Mesendoderm (in vitro differentiated cells): ENCODE measurements around the gene USP54.

ENCODE experiments used
- DNase-seq: peaks from one replicate; pipeline ENCODE4 v3.0.0; 2013
- H2AK5ac ChIP-seq: 2 replicates; pipeline ENCODE4 v1.6.1; 2013; ENCODE audit warnings: low read length, inconsistent platforms
- H2BK120ac ChIP-seq: 2 replicates; pipeline ENCODE4 v1.6.1; 2013; ENCODE audit warnings: low read depth, mild to moderate bottlenecking, low read length, moderate library complexity, mixed read lengths
- H2BK15ac ChIP-seq: replicated peaks from 2 replicates; pipeline ENCODE4 v1.6.1; 2013; ENCODE audit warnings: low read depth, mild to moderate bottlenecking, moderate library complexity
- H2BK5ac ChIP-seq: 2 replicates; pipeline ENCODE4 v1.6.1; 2013; ENCODE audit warnings: low read length, inconsistent platforms
- H3K18ac ChIP-seq: 2 replicates; pipeline ENCODE4 v1.6.1; 2013; ENCODE audit warnings: mild to moderate bottlenecking, low read length, mixed read lengths
- H3K23ac ChIP-seq: one replicate; pipeline ENCODE4 v1.6.1; 2013; ENCODE audit warnings: low read length
- H3K27ac ChIP-seq: 2 replicates; pipeline ENCODE4 v1.5.1; 2013; ENCODE audit warnings: low read depth, mild to moderate bottlenecking, inconsistent platforms, low read length, moderate library complexity
- H3K27me3 ChIP-seq: 2 replicates; pipeline ENCODE4 v1.6.1; 2013; ENCODE audit warnings: low read length, control low read depth, mild to moderate bottlenecking, inconsistent platforms; ENCODE audit not compliant: insufficient read depth, poor library complexity
- H3K36me3 ChIP-seq: 2 replicates; pipeline ENCODE4 v1.6.1; 2013; ENCODE audit warnings: low read length, inconsistent platforms; ENCODE audit not compliant: control insufficient read depth, insufficient read depth
- H3K4ac ChIP-seq: one replicate; pipeline ENCODE4 v1.6.1; 2013; ENCODE audit warnings: low read depth, mild to moderate bottlenecking, low read length, moderate library complexity
- H3K4me1 ChIP-seq: 2 replicates; pipeline ENCODE4 v1.6.1; 2013; ENCODE audit warnings: low read depth, low read length, inconsistent platforms; ENCODE audit not compliant: control insufficient read depth
- H3K4me2 ChIP-seq: 2 replicates; pipeline ENCODE4 v1.6.1; 2013; ENCODE audit warnings: low read length
- H3K4me3 ChIP-seq: 2 replicates; pipeline ENCODE4 v1.5.1; 2013; ENCODE audit warnings: mild to moderate bottlenecking, low read length
- H3K56ac ChIP-seq: one replicate; pipeline ENCODE4 v1.6.1; 2013; ENCODE audit warnings: low read length
- H3K79me1 ChIP-seq: 2 replicates; pipeline ENCODE4 v1.6.1; 2013; ENCODE audit warnings: low read length, inconsistent platforms
- H3K79me2 ChIP-seq: 2 replicates; pipeline ENCODE4 v1.6.1; 2013; ENCODE audit warnings: mild to moderate bottlenecking, low read length; ENCODE audit not compliant: control insufficient read depth, insufficient read depth
- H3K9ac ChIP-seq: 2 replicates; pipeline ENCODE4 v1.6.1; 2013; ENCODE audit warnings: low read length, inconsistent platforms
- H4K5ac ChIP-seq: one replicate; pipeline ENCODE4 v1.6.1; 2013; ENCODE audit warnings: low read length
- H4K8ac ChIP-seq: one replicate; pipeline ENCODE4 v1.6.1; 2013; ENCODE audit warnings: low read depth, mild to moderate bottlenecking, control low read depth, low read length, moderate library complexity
- WGBS: extraction: QIAGEN DNeasy Blood & Tissue Kit; methylation state at CpG from one replicate; pipeline ENCODE4 v1.1.7; 2013; ENCODE audit warnings: low lambda C conversion rate, missing lambda C conversion rate; ENCODE audit not compliant: insufficient coverage; ENCODE audit errors: extremely low coverage; 5-methylcytosine and 5-hydroxymethylcytosine counted together

Gene USP54

DNA sequence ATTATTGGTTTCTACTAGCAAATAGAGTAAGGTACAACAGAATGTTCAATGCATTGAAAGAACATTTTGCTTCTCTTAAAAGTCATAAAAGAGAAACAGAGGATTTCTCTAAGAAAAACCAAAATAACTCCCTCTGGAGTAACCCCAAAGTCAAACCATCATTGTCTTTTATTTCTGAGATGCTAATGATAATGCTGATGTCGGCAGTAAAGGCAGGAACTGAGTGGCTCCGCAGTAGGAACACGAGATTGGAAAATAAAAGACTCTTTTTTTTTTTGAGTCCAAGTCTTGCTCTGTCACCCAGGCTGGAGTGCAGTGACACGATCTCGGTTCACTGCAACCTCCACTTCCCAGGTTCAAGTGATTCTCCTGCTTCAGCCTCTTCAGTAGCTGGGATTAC is 2.7 kb upstream of the USP54 start:
- Histone ChIP-seq H3K27me3 (no peaks in the 10 kb centered on the region), H3K4ac (no peak overlapping the region), H4K8ac (no peak overlapping the region), H4K5ac (no peak overlapping the region), H3K4me1 (peaks cover 2% of the 10 kb centered on the region), H3K56ac (no peak overlapping the region), H3K4me2 (no peak overlapping the region), H3K27ac (no peak overlapping the region), H3K79me1 (peaks cover 2% of the 10 kb centered on the region), H3K18ac (no peak overlapping the region), H2BK120ac (no peak overlapping the region), H3K4me3 (no peak overlapping the region), H2BK15ac (no peak overlapping the region), H3K36me3 (no peaks in the 10 kb centered on the region), H3K9ac (no peak overlapping the region), H2BK5ac (no peak overlapping the region), H3K79me2 (no peaks in the 10 kb centered on the region), H2AK5ac (no peak overlapping the region), H3K23ac (no peak overlapping the region)
- no peak for DNase-seq
- WGBS: no CpG with 5 or more reads among the region's 5 CpGs

DNA sequence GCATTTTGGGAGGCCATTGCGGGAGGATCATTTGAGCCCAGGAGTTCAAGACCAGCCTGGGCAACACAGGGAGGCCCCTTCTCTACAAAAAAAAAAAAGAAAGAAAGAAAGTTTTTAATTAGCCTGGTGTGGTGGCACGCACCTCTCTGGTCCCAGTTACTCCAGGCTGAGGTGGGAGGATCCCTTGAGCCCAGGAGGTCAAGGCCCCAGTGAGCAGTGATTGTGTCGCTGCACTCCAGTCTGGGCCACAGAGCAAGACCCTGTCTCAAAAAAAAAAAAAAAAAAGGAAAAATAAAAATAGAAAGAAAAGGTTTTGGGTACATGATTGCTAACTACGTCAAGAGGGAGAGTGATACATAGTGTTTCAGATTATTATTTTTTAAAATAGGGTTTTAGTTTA is 2.0 kb upstream of the USP54 start:
- Histone ChIP-seq H3K4me1 (peaks cover 2% of the 10 kb centered on the region), H3K56ac (no peak overlapping the region), H3K9ac (no peak overlapping the region), H3K27ac (peak overlapping the region; percentile 5), H3K4ac (no peak overlapping the region), H2BK120ac (no peak overlapping the region), H3K18ac (peak overlapping the region; percentile 84), H4K8ac (no peak overlapping the region), H3K36me3 (no peaks in the 10 kb centered on the region), H3K4me2 (no peak overlapping the region), H3K79me1 (peaks cover 2% of the 10 kb centered on the region), H3K27me3 (no peaks in the 10 kb centered on the region), H4K5ac (no peak overlapping the region), H3K79me2 (no peaks in the 10 kb centered on the region), H2BK5ac (no peak overlapping the region), H2BK15ac (peak overlapping the region; percentile 38), H2AK5ac (no peak overlapping the region), H3K4me3 (no peak overlapping the region), H3K23ac (no peak overlapping the region)
- 100% methylated on average over 1 of the region's 4 CpGs for WGBS
- no peak for DNase-seq

DNA sequence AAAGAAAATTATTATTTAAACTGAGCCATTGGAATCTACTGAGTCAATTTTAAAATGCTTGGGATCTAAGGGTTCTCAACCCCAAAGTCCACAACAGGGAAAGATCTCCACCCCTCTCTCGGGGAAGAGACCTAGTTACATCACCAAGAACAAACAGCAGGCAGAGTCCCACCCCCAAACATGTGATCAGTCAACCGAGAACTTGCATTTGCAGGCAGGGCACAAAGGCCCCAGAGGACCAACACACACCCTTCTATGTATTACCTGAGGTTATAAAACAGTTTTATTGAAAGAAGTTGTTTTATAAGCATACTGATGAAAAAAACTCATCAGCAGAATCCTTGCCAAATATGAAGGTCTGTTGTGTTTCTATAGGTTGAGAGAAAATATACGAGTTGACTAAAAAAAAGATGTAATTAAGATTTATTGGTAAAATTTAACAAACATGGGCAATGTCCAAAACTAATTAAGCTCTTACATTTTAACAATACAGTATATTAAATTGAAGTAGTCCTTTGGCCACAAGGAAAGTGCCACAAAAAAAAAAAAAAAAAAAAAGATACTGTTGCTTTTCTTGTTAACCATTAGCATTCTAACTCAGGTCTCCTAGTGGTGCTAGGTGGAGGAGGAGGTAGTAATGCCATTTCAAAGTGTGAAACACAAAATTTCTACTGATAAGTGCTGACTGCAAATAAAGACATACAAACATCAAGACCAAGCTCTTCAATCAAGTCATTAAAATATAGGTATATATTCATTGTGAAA is 975 bp upstream of the USP54 start:
- peak overlapping the region; percentile 83 for H3K27ac ChIP-seq
- no CpG with 5 or more reads among the region's 3 CpGs for WGBS
- no peak overlapping the region for H3K4ac ChIP-seq
- peaks cover 2% of the 10 kb centered on the region for H3K79me2 ChIP-seq
- H3K27me3 ChIP-seq: no peaks in the 10 kb centered on the region
- H2BK5ac ChIP-seq: no peak overlapping the region
- H3K18ac ChIP-seq: no peak overlapping the region
- H2BK120ac ChIP-seq: no peak overlapping the region
- H3K4me3 ChIP-seq: no peak overlapping the region
- no peak overlapping the region for H3K23ac ChIP-seq
- no peak overlapping the region for H3K56ac ChIP-seq
- no peak overlapping the region for H2AK5ac ChIP-seq
- H3K9ac ChIP-seq: no peak overlapping the region
- peak overlapping the region; percentile 38 for H2BK15ac ChIP-seq
- peaks cover 2% of the 10 kb centered on the region for H3K4me1 ChIP-seq
- no peak overlapping the region for H4K5ac ChIP-seq
- H3K4me2 ChIP-seq: no peak overlapping the region
- DNase-seq: peak; percentile 98
- peaks cover 3% of the 10 kb centered on the region for H3K79me1 ChIP-seq
- no peak overlapping the region for H4K8ac ChIP-seq
- H3K36me3 ChIP-seq: no peaks in the 10 kb centered on the region

- Histone ChIP-seq H3K4me1 (peaks cover 2% of the 10 kb centered on the region), H3K79me1 (peaks cover 3% of the 10 kb centered on the region), H3K4ac (no peak overlapping the region), H3K79me2 (peaks cover 2% of the 10 kb centered on the region), H2BK15ac (no peak overlapping the region), H2AK5ac (no peak overlapping the region), H3K4me2 (no peak overlapping the region), H3K4me3 (no peak overlapping the region), H3K18ac (no peak overlapping the region), H3K56ac (no peak overlapping the region), H3K9ac (no peak overlapping the region), H3K36me3 (no peaks in the 10 kb centered on the region), H4K5ac (no peak overlapping the region), H2BK120ac (no peak overlapping the region), H3K27ac (no peak overlapping the region), H2BK5ac (no peak overlapping the region), H4K8ac (no peak overlapping the region), H3K23ac (no peak overlapping the region), H3K27me3 (no peaks in the 10 kb centered on the region)
- WGBS: 100% methylated on average over 1 of the region's 3 CpGs
- peak; percentile 26 for DNase-seq
Observed at GRCh38 chr10:73589563-73590126, 1.5 kb downstream of the USP54 start.

GRCh38 chr10:73588656-73589055 is 2.5 kb downstream of the USP54 start:
- no peak overlapping the region for H2AK5ac ChIP-seq
- no peaks in the 10 kb centered on the region for H3K36me3 ChIP-seq
- H3K23ac ChIP-seq: no peak overlapping the region
- H3K4me1 ChIP-seq: peaks cover 2% of the 10 kb centered on the region
- no peak overlapping the region for H3K4me3 ChIP-seq
- no peak overlapping the region for H3K56ac ChIP-seq
- no peak overlapping the region for H2BK120ac ChIP-seq
- no peak overlapping the region for H3K27ac ChIP-seq
- no peak overlapping the region for H4K8ac ChIP-seq
- no peak overlapping the region for H2BK15ac ChIP-seq
- peaks cover 2% of the 10 kb centered on the region for H3K79me2 ChIP-seq
- no peak overlapping the region for H3K9ac ChIP-seq
- no peak overlapping the region for H4K5ac ChIP-seq
- WGBS: no CpG with 5 or more reads among the region's 1 CpG
- H2BK5ac ChIP-seq: no peak overlapping the region
- no peak overlapping the region for H3K4me2 ChIP-seq
- no peaks in the 10 kb centered on the region for H3K27me3 ChIP-seq
- no peak overlapping the region for H3K4ac ChIP-seq
- no peak overlapping the region for H3K18ac ChIP-seq
- no peak for DNase-seq
- H3K79me1 ChIP-seq: peaks cover 3% of the 10 kb centered on the region
